CD4-positive, alpha-beta T cell treated with Interleukin-15 for 4 hours (primary cell): ENCODE results near the gene UVSSA.
"Not testable (repeated sequence)": the region's sequence is repeated elsewhere in the genome, so short reads cannot be mapped to it uniquely, and the experiment has no call there.

Experiments used
- DNase-seq: peaks from one replicate; pipeline ENCODE4 v3.0.0-alpha.2; 2020; ENCODE audit warnings: low spot score

UVSSA gene

GRCh38 chr4:1316537-1317168 is 30.4 kb upstream of the UVSSA start:
- no peak for DNase-seq

GRCh38 chr4:1317177-1318045 is 29.6 kb upstream of the UVSSA start:
- DNase-seq, result no peak

GRCh38 chr4:1318046-1318375 is 29.0 kb upstream of the UVSSA start:
- DNase-seq, result no peak

GRCh38 chr4:1318488-1319213 is 28.4 kb upstream of the UVSSA start:
- DNase-seq, result peak; percentile 24

GRCh38 chr4:1321486-1321885 is 25.5 kb upstream of the UVSSA start:
- DNase-seq, result no peak

- no peak for DNase-seq
Observed at GRCh38 chr4:1321946-1322650, 24.9 kb upstream of the UVSSA start.

- no peak for DNase-seq
Observed at GRCh38 chr4:1323280-1323634, 23.8 kb upstream of the UVSSA start.

- no peak for DNase-seq
Observed at GRCh38 chr4:1323635-1324442, 23.2 kb upstream of the UVSSA start.

- not testable (repeated sequence) for DNase-seq
Observed at GRCh38 chr4:1324443-1325175, 22.4 kb upstream of the UVSSA start.

GRCh38 chr4:1325176-1325480 is 21.9 kb upstream of the UVSSA start:
- no peak for DNase-seq

- DNase-seq, result no peak
Observed at GRCh38 chr4:1325681-1326635, 21.1 kb upstream of the UVSSA start.

- no peak for DNase-seq
Observed at GRCh38 chr4:1326751-1327525, 20.1 kb upstream of the UVSSA start.

GRCh38 chr4:1327526-1328266 is 19.3 kb upstream of the UVSSA start:
- DNase-seq, result no peak

GRCh38 chr4:1328267-1329155 is 18.5 kb upstream of the UVSSA start:
- DNase-seq, result no peak

GRCh38 chr4:1329408-1330371 is 17.3 kb upstream of the UVSSA start:
- no peak for DNase-seq
